HEK293 (cell line): ENCODE results near the gene BRDT.
A peak's percentile ranks its signal among the peaks of the same experiment; 100 is the strongest.
"Not testable (repeated sequence)": the region's sequence is repeated elsewhere in the genome, so short reads cannot be mapped to it uniquely, and the experiment has no call there.

ENCODE experiments used
- CTCF ChIA-PET: fragments of 350-600 bp; formaldehyde crosslinking; extraction: SDS; loops from one replicate; lab custom pipeline; 2021; ENCODE audit warnings: antibody characterized with exemption; lab: Yijun Ruan, JAX
- POLR2A ChIA-PET: fragments of 300-600 bp; formaldehyde crosslinking; extraction: SDS; loops from one replicate; lab custom pipeline; 2020; ENCODE audit warnings: antibody characterized with exemption, inconsistent platforms; lab: Yijun Ruan, JAX
- H3K27ac ChIP-seq: fragments of 200-500 bp; sonication (Bioruptor generic); 2 replicates; pipeline ENCODE4 v1.5.1; 2014; ENCODE audit warnings: low read depth, low read length, control low read depth, inconsistent platforms; ENCODE audit errors: extremely low read depth
- H3K36me3 ChIP-seq, 2 experiments: fragments of 200-500 bp in 1 of 2; sonication (Bioruptor generic) in 1 of 2; 1 replicate in 1 of 2; 2 replicates in 1 of 2; pipeline ENCODE4 v1.5.1; 2014 to 2017; ENCODE audit warnings: inconsistent platforms in 2 of 2, low read length in 2 of 2; ENCODE audit not compliant: control insufficient read depth in 2 of 2, insufficient read depth in 1 of 2
- H3K4me1 ChIP-seq: fragments of 200-500 bp; sonication (Bioruptor generic); 2 replicates; pipeline ENCODE4 v1.5.1; 2014; ENCODE audit warnings: mild to moderate bottlenecking, low read length, inconsistent platforms; ENCODE audit not compliant: control insufficient read depth, insufficient read depth
- H3K4me3 ChIP-seq: 2 replicates; pipeline ENCODE4 v1.5.1; 2011; ENCODE audit warnings: low read depth, mild to moderate bottlenecking, control low read depth, low read length, moderate library complexity
- H3K9me3 ChIP-seq: fragments of 200-500 bp; sonication (Bioruptor generic); 2 replicates; pipeline ENCODE4 v1.5.1; 2014; ENCODE audit warnings: low read depth, low read length, inconsistent platforms; ENCODE audit not compliant: control insufficient read depth, insufficient read depth
- HOXA7 ChIP-seq: sonication (generic); formaldehyde crosslinking; IDR thresholded peaks from 2 replicates; pipeline ENCODE4 v1.8.1; 2022; ENCODE audit warnings: missing genetic modification reagents, borderline replicate concordance
- MZF1 ChIP-seq: fragments of 450-650 bp; formaldehyde crosslinking; IDR thresholded peaks from 2 replicates; pipeline ENCODE4 v1.5.1; 2017; ENCODE audit warnings: missing biosample characterization, missing genetic modification characterization, borderline replicate concordance
- OSR2 ChIP-seq: fragments of 450-650 bp; formaldehyde crosslinking; IDR thresholded peaks from 2 replicates; pipeline ENCODE4 v1.5.1; 2016; ENCODE audit warnings: missing biosample characterization, missing genetic modification characterization
- OVOL3 ChIP-seq: fragments of 450-650 bp; formaldehyde crosslinking; IDR thresholded peaks from 2 replicates; pipeline ENCODE4 v1.5.1; 2016; ENCODE audit warnings: missing biosample characterization, missing genetic modification characterization
- RBAK ChIP-seq: fragments of 450-650 bp; formaldehyde crosslinking; IDR thresholded peaks from 2 replicates; pipeline ENCODE4 v1.5.1; 2016; ENCODE audit warnings: missing biosample characterization, missing genetic modification characterization
- SCRT2 ChIP-seq: fragments of 450-650 bp; formaldehyde crosslinking; IDR thresholded peaks from 2 replicates; pipeline ENCODE4 v1.5.1; 2016; ENCODE audit warnings: missing biosample characterization, missing genetic modification characterization
- SETDB1 ChIP-seq: IDR thresholded peaks from one replicate; pipeline ENCODE4 v1.6.1; 2017; ENCODE audit warnings: mild to moderate bottlenecking, low read length, moderate library complexity, mixed read lengths; ENCODE audit not compliant: insufficient read length
- SP7 ChIP-seq: fragments of 450-650 bp; formaldehyde crosslinking; IDR thresholded peaks from 2 replicates; pipeline ENCODE4 v1.5.1; 2016; ENCODE audit warnings: missing biosample characterization, missing genetic modification characterization
- TRIM28 ChIP-seq: IDR thresholded peaks from 2 replicates; pipeline ENCODE4 v1.6.1; 2011; ENCODE audit warnings: low read length, control low read depth, borderline replicate concordance
- ZFP3 ChIP-seq: fragments of 450-650 bp; formaldehyde crosslinking; IDR thresholded peaks from 2 replicates; pipeline ENCODE4 v1.5.1; 2016; ENCODE audit warnings: low read depth, missing biosample characterization, missing genetic modification characterization
- ZNF23 ChIP-seq: fragments of 450-650 bp; formaldehyde crosslinking; IDR thresholded peaks from 2 replicates; pipeline ENCODE4 v1.5.1; 2016; ENCODE audit warnings: missing biosample characterization, missing genetic modification characterization, borderline replicate concordance
- ZNF324 ChIP-seq: fragments of 450-650 bp; formaldehyde crosslinking; IDR thresholded peaks from 2 replicates; pipeline ENCODE4 v1.5.1; 2016; ENCODE audit warnings: missing biosample characterization, missing genetic modification characterization
- ZNF433 ChIP-seq: fragments of 450-650 bp; formaldehyde crosslinking; IDR thresholded peaks from 2 replicates; pipeline ENCODE4 v1.5.1; 2016; ENCODE audit warnings: missing biosample characterization, missing genetic modification characterization, low read depth
- ZNF530 ChIP-seq: fragments of 450-650 bp; formaldehyde crosslinking; IDR thresholded peaks from 2 replicates; pipeline ENCODE4 v1.5.1; 2016; ENCODE audit warnings: low read depth, missing biosample characterization, missing genetic modification characterization
- ZNF664 ChIP-seq: fragments of 450-650 bp; formaldehyde crosslinking; IDR thresholded peaks from 2 replicates; pipeline ENCODE4 v1.5.1; 2016; ENCODE audit warnings: missing biosample characterization, missing genetic modification characterization
- ZNF76 ChIP-seq: fragments of 450-650 bp; formaldehyde crosslinking; IDR thresholded peaks from 2 replicates; pipeline ENCODE4; 2016; ENCODE audit warnings: low read depth, missing biosample characterization, missing genetic modification characterization, borderline replicate concordance
- ZNF777 ChIP-seq: fragments of 450-650 bp; formaldehyde crosslinking; IDR thresholded peaks from 2 replicates; pipeline ENCODE4 v1.5.1; 2017; ENCODE audit warnings: missing biosample characterization, missing genetic modification characterization, borderline replicate concordance
- ZSCAN23 ChIP-seq: fragments of 450-650 bp; formaldehyde crosslinking; IDR thresholded peaks from 2 replicates; pipeline ENCODE4 v1.5.1; 2016; ENCODE audit warnings: missing biosample characterization, missing genetic modification characterization
- TF ChIP-seq, protein P1 (sequence below): fragments of 450-650 bp; formaldehyde crosslinking; IDR thresholded peaks from 2 replicates; pipeline ENCODE4 v1.5.1; 2016; ENCODE audit warnings: missing biosample characterization, missing genetic modification characterization, borderline replicate concordance
- TF ChIP-seq, protein P2 (sequence below): fragments of 450-650 bp; formaldehyde crosslinking; IDR thresholded peaks from 2 replicates; pipeline ENCODE4 v1.5.1; 2017; ENCODE audit warnings: missing biosample characterization, mild to moderate bottlenecking, missing genetic modification characterization, moderate library complexity

BRDT gene

DNA sequence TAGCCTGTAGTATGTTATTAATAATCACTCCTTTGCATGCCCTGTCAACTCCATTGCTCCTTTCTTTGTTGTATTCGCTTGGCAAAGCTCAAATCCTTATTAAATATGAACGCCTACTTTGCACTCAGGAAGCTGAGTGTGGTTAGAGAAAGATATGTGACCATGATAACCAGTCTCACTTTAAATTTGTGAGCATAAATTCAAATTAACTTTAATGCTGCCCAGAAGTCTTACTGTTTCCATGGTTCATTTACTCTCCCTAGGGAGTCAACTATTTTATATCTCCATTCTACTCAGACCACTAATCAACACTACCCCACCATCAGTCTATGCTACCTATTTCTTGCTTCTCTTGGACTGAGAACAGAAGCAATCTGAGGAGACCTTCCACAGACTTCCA lies 68.5 kb downstream of the BRDT start:
- H3K4me1 ChIP-seq = peaks cover 6% of the 10 kb centered on the region
- no peaks in the 10 kb centered on the region for H3K9me3 ChIP-seq
- TF ChIP-seq ZNF664 (tag by site-specific recombination) (no peak), OVOL3 (tag by site-specific recombination) (no peak), MZF1 (tag by site-specific recombination) (no peak), HOXA7 (no peak), ZNF530 (tag by site-specific recombination) (no peak), ZFP3 (no peak), ZSCAN23 (tag by site-specific recombination) (no peak), ZNF324 (no peak), ZNF76 (tag by site-specific recombination) (no peak), SP7 (tag by site-specific recombination) (peak; percentile 50), OSR2 (peak; percentile 83), SETDB1 (no peak), ZNF433 (tag by site-specific recombination) (no peak)
- TF ChIP-seq, protein P1, sequence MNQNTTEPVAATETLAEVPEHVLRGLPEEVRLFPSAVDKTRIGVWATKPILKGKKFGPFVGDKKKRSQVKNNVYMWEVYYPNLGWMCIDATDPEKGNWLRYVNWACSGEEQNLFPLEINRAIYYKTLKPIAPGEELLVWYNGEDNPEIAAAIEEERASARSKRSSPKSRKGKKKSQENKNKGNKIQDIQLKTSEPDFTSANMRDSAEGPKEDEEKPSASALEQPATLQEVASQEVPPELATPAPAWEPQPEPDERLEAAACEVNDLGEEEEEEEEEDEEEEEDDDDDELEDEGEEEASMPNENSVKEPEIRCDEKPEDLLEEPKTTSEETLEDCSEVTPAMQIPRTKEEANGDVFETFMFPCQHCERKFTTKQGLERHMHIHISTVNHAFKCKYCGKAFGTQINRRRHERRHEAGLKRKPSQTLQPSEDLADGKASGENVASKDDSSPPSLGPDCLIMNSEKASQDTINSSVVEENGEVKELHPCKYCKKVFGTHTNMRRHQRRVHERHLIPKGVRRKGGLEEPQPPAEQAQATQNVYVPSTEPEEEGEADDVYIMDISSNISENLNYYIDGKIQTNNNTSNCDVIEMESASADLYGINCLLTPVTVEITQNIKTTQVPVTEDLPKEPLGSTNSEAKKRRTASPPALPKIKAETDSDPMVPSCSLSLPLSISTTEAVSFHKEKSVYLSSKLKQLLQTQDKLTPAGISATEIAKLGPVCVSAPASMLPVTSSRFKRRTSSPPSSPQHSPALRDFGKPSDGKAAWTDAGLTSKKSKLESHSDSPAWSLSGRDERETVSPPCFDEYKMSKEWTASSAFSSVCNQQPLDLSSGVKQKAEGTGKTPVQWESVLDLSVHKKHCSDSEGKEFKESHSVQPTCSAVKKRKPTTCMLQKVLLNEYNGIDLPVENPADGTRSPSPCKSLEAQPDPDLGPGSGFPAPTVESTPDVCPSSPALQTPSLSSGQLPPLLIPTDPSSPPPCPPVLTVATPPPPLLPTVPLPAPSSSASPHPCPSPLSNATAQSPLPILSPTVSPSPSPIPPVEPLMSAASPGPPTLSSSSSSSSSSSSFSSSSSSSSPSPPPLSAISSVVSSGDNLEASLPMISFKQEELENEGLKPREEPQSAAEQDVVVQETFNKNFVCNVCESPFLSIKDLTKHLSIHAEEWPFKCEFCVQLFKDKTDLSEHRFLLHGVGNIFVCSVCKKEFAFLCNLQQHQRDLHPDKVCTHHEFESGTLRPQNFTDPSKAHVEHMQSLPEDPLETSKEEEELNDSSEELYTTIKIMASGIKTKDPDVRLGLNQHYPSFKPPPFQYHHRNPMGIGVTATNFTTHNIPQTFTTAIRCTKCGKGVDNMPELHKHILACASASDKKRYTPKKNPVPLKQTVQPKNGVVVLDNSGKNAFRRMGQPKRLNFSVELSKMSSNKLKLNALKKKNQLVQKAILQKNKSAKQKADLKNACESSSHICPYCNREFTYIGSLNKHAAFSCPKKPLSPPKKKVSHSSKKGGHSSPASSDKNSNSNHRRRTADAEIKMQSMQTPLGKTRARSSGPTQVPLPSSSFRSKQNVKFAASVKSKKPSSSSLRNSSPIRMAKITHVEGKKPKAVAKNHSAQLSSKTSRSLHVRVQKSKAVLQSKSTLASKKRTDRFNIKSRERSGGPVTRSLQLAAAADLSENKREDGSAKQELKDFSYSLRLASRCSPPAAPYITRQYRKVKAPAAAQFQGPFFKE = no peak
- no peak overlapping the region for H3K27ac ChIP-seq
- POLR2A ChIA-PET = no interaction called here
- CTCF ChIA-PET = interaction anchor here (1.4 kb wide), 1 partner anchor 20 kb away, joined by 5 read pairs; no protein-coding TSS in a partner anchor
- H3K4me3 ChIP-seq = no peak overlapping the region
- H3K36me3 ChIP-seq = no peaks in the 10 kb centered on the region

DNA sequence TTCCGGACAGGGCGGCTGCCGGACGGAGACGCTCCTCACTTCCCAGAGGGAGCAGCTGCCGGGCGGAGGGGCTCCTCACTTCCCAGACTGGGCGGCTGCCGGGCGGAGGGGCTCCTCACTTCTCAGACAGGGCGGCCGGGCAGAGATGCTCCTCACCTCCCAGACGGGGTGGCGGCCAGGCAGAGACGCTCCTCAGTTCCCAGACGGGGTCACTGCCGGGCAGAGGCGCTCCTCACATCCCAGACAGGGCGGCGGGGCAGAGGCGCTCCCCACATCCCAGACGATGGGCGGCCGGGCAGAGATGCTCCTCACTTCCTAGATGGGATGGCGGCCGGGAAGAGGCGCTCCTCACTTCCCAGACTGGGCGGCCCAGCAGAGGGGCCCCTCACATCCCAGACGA lies 76.8 kb downstream of the BRDT start:
- CTCF ChIA-PET, H3K36me3 ChIP-seq, H3K27ac ChIP-seq, H3K4me1 ChIP-seq, H3K9me3 ChIP-seq, POLR2A ChIA-PET, H3K4me3 ChIP-seq: not testable (repeated sequence)

DNA sequence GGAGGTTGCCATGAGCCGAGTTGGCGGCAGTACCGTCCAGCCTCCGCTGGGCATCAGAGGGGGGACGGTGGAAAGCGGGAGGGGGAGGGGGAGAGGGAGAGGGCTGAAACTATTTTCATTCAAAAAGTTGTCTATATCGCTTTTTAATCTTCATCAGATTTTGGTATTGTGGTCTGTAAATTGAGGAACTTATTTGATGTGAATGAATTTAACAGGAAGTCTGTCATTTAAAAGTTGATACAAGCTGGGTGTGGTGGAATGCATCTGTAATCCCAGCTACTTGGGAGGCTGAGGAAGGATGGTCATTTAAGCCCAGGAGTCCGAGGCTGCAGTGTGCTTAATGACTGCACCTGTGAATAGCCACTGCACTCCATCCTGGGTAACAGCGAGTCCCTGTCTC lies 77.6 kb downstream of the BRDT start:
- Histone ChIP-seq H3K36me3 (no peaks in the 10 kb centered on the region; a peak in 1 of 3 replicates), H3K27ac (no peak overlapping the region), H3K9me3 (no peaks in the 10 kb centered on the region), H3K4me3 (no peak overlapping the region), H3K4me1 (peaks cover 10% of the 10 kb centered on the region)
- POLR2A ChIA-PET = no interaction called here
- CTCF ChIA-PET = no interaction called here
- no peak for TF ChIP-seq TRIM28
- no peak for TF ChIP-seq SCRT2 (tag by site-specific recombination)
- no peak for TF ChIP-seq ZNF777 (tag by site-specific recombination)
- no peak for TF ChIP-seq ZNF23 (tag by site-specific recombination)
- TF ChIP-seq RBAK (tag by site-specific recombination) = no peak
- no peak for TF ChIP-seq ZNF324
- TF ChIP-seq, protein P2, sequence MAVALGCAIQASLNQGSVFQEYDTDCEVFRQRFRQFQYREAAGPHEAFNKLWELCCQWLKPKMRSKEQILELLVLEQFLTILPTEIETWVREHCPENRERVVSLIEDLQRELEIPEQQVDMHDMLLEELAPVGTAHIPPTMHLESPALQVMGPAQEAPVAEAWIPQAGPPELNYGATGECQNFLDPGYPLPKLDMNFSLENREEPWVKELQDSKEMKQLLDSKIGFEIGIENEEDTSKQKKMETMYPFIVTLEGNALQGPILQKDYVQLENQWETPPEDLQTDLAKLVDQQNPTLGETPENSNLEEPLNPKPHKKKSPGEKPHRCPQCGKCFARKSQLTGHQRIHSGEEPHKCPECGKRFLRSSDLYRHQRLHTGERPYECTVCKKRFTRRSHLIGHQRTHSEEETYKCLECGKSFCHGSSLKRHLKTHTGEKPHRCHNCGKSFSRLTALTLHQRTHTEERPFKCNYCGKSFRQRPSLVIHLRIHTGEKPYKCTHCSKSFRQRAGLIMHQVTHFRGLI (tag by site-specific recombination) = no peak
- TF ChIP-seq, all 188 proteins: peak for 0
